Retinal pigment epithelial cell (primary cell): ENCODE results near the gene DNMT3A.

ENCODE experiments used
- DNase-seq: peaks from one replicate; pipeline ENCODE4 v3.0.0-alpha.2; 2010; ENCODE audit warnings: low read depth
- H3K4me3 ChIP-seq: 2 replicates; pipeline ENCODE4 v1.5.1; 2011; ENCODE audit warnings: mild to moderate bottlenecking, low read length, control low read depth, moderate library complexity
- TF ChIP-seq, protein P1 (sequence below): conservative IDR thresholded peaks from 2 replicates; pipeline ENCODE4 v1.5.1; 2011; ENCODE audit warnings: low read depth, low read length, control low read depth, inconsistent platforms

Gene DNMT3A

DNA sequence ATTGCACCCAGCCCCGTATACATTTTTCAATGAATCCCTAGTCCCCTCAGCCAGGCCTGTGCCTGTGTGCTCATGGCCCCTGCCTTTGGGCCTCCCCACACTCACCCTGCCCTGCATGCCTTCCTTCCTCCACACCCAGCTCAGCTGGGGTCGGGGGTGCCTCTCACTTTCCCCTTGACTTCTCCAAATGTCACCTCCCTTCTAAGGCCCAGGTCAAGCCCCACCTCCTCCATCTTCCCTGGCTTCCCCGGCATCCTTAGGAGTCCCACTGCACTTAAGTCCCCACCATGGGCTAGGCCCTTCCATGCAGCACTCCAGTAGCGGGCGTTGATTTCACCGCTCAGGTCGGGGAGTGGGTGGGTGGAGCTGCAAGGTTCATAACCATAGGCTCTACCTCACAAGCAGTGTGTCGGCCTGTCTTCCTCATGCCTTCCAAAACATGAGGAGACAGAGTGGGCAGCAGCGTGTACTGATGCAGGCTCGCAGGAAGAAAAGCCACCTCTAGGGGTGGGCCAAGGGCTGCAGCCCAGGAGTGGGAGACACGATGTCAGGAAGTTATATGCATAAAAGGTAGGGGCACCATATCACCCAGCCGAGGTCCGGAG, 47.7 kb downstream of the DNMT3A start:
- H3K4me3 ChIP-seq, result no peak overlapping the region
- TF ChIP-seq, protein P1, sequence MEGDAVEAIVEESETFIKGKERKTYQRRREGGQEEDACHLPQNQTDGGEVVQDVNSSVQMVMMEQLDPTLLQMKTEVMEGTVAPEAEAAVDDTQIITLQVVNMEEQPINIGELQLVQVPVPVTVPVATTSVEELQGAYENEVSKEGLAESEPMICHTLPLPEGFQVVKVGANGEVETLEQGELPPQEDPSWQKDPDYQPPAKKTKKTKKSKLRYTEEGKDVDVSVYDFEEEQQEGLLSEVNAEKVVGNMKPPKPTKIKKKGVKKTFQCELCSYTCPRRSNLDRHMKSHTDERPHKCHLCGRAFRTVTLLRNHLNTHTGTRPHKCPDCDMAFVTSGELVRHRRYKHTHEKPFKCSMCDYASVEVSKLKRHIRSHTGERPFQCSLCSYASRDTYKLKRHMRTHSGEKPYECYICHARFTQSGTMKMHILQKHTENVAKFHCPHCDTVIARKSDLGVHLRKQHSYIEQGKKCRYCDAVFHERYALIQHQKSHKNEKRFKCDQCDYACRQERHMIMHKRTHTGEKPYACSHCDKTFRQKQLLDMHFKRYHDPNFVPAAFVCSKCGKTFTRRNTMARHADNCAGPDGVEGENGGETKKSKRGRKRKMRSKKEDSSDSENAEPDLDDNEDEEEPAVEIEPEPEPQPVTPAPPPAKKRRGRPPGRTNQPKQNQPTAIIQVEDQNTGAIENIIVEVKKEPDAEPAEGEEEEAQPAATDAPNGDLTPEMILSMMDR, result no peak
- DNase-seq, result no peak

DNA sequence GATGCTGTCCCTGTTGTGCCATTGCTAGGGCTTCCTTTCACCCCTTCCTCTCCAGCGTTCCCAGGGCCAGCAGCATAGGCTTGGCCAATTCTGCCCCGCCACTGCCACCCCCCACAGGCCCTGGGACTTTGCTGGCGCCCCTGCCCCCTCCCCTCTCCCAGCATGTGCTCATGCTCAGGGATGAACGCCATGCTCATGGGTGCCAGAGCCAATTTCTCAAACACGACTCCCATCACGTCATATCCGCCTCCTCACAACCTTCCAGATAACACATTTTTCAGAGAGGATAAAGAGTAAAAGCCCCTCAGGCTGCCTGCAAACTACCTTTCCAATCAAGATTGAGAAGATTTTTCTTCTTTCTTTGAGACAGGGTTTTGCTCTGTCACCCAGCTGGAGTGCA, 48.6 kb downstream of the DNMT3A start:
- TF ChIP-seq, protein P1, result no peak
- no peak for DNase-seq
- H3K4me3 ChIP-seq, result no peak overlapping the region

DNA sequence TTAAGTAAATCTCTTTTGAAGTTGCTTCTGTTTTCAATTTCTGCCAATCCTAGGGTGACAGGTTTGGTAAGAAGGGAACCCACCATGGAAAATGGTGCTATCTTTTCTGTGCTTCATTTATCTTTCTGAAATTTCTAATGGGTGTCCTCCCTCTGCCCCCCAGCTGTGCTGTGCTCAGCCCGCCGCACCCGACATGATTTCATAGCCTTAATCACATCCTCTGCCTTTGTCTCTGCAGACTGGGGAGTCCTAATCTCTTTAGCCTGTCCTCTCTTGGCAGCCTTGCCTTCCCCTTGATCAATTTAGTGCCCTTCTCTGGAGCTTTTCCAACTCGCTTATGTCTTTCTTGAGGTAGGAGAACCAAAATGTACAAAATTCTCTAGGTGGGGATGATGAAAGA, 49.3 kb downstream of the DNMT3A start:
- H3K4me3 ChIP-seq, result no peak overlapping the region
- DNase-seq, result no peak
- TF ChIP-seq, protein P1, result no peak

DNA sequence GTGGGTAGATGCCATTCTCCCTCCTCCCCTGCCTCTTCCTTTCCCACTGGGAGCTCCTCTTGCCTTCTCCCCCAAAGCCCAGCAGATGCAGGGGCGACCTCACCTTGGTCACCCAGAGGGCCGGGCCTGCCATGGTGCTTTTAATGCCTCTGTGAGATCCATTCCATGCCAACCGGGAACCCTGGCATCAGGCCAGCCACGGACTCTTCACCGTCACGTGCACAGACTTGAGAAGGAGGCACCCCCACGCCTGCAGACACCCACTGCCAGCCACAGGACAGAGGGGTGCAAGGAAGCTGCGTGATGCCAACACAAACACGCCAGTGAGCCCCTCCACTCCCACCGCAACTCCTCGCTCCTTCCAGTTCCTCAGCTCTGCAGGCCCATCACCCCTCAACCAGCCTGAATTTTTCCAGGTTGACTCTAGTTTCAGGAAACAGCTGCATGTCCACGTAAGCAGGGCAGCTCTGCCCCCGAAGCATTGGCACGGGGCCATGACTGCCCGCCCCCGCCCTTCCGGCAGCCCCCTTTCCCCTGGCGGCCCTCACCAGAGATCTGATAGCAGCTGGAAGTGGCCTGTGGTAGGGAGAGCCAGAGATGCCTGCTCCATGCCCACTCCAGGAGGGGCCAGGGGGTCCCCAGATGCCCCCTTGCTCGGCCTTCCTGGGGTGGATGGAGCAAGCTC, 50.8 kb downstream of the DNMT3A start:
- DNase-seq, result no peak
- TF ChIP-seq, protein P1, result no peak
- H3K4me3 ChIP-seq, result no peak overlapping the region

DNA sequence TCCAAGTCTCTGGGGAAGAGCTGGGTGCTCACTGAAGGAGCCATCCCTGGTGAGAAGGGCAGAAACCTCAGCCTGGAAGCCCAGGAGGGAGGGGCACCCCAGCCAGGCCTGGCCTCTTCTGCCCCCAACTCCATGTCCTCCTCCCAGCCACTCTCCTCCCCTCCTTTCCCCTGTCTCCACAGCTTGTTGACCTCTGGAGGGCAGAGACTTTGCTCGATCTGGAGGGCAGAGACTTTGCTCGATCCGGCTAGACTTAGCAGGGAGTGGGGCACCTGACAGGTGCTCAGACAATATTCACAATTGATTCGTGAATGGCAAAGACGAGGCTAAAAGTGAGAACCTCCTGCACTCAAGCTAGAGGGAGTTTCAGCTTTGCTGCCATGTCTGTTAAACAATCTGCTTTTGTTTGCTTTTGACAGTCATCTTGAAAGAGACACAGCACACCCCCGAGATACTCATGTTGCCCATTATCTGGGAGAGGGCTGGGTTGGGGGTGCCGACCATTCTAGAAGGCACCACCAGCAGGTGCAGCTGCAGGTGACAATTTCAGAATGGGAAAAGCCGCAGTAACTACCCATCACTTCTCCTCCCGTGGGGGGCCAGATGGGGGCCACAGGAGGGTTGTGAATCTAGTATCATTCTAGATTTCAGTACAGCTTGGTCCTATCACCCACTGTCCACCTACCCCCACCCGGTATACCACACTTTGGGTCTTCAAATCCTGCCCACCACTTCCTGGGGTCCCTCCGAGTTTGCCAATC, 54.8 kb downstream of the DNMT3A start:
- TF ChIP-seq, protein P1, result no peak
- no peak overlapping the region for H3K4me3 ChIP-seq
- no peak for DNase-seq

DNA sequence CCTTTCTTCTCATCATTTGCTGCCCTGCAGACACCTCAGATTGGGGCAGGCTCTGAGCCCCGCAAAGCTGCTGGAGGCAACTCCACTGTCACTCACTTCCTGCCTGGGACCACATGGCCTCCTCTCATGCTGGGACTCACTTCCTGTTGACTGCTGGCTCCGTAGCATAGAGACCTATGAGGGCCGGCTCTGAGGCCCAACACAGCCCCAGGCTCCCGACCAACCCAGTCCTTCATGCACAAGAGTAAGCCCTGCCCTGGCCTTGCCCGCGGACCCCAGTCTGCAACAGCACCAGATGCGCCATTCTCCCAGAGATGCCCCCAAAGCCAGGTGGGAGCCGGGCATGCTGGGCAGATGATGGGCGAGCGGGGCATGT, 55.7 kb downstream of the DNMT3A start:
- no peak overlapping the region for H3K4me3 ChIP-seq
- no peak for DNase-seq
- TF ChIP-seq, protein P1, result no peak
